Liver (tissue), 3 donors: ENCODE data around the gene CTNNA1.

ENCODE experiments used
- ATF3 ChIP-seq: IDR thresholded peaks from 2 replicates; pipeline ENCODE4 v1.6.1; 2016; ENCODE audit warnings: antibody characterized with exemption
- CTCF ChIP-seq: fragments of 150-350 bp; IDR thresholded peaks from 2 replicates; pipeline ENCODE4 v1.5.1; 2017; ENCODE audit warnings: improper control_type of control experiment, low read depth, low read length; ENCODE audit not compliant: missing input control
- FOXA2 ChIP-seq: IDR thresholded peaks from 2 replicates; pipeline ENCODE4 v1.6.1; 2016; ENCODE audit warnings: antibody characterized with exemption
- GABPA ChIP-seq, 2 donors: IDR thresholded peaks in 1 of 2; conservative IDR thresholded peaks in 1 of 2; 2 replicates each; pipeline ENCODE4 v1.6.1; 2016; ENCODE audit warnings: antibody characterized with exemption in 2 of 2, mild to moderate bottlenecking in 1 of 2, moderate library complexity in 1 of 2
- JUND ChIP-seq, 2 donors: IDR thresholded peaks; 2 replicates each; pipeline ENCODE4 v1.6.1; 2016; ENCODE audit warnings: antibody characterized with exemption in 2 of 2
- RAD21 ChIP-seq, 2 donors: IDR thresholded peaks; 2 replicates each; pipeline ENCODE4 v1.6.1; 2016; ENCODE audit warnings: antibody characterized with exemption in 2 of 2, mild to moderate bottlenecking in 2 of 2
- RXRA ChIP-seq, 2 donors: IDR thresholded peaks; 2 replicates each; pipeline ENCODE4 v1.6.1; 2017 to 2018; ENCODE audit warnings: antibody characterized with exemption in 2 of 2, mild to moderate bottlenecking in 1 of 2
- SP1 ChIP-seq: IDR thresholded peaks from 2 replicates; pipeline ENCODE4 v1.6.1; 2018; ENCODE audit warnings: antibody characterized with exemption, mild to moderate bottlenecking
- TAF1 ChIP-seq: conservative IDR thresholded peaks from 2 replicates; pipeline ENCODE4 v1.6.1; 2016; ENCODE audit warnings: antibody characterized with exemption, mild to moderate bottlenecking
- YY1 ChIP-seq: IDR thresholded peaks from 2 replicates; pipeline ENCODE4 v1.6.1; 2016; ENCODE audit warnings: antibody characterized with exemption, mild to moderate bottlenecking
- ZBTB33 ChIP-seq: IDR thresholded peaks from 2 replicates; pipeline ENCODE4 v1.6.1; 2016; ENCODE audit warnings: antibody characterized with exemption
- TF ChIP-seq, protein P1 (sequence below): IDR thresholded peaks from 2 replicates; pipeline ENCODE4 v1.6.1; 2016; ENCODE audit warnings: antibody characterized with exemption, mild to moderate bottlenecking
- TF ChIP-seq, protein P2 (sequence below): IDR thresholded peaks from 2 replicates; pipeline ENCODE4 v1.6.1; 2016; ENCODE audit warnings: antibody characterized with exemption
- donor health status: healthy.
- donor health status: healthy.

DNA sequence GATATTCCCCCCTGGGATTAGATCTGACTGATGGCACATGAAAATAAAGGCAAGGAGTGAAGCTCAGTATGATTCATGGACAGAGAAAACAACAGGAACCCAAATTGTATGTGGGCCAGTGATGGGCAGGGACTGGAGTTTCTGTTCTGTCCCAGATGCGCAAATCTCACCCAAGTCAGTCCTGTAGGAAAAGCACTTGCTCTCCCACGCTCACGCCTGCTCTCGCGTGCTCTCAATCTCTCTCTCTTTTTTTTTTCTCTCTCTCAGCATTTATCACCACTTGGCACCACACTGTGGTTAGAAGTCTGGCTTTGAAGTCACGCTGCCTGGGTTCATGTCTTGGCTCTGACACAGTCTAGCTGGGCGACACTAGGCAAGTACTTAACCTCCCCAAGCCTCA, 228.4 kb downstream of the CTNNA1 start:
- TF ChIP-seq CTCF (no peak), TAF1 (no peak), RAD21 (IDR thresholded peaks at IDR 0.05) (no peak), SP1 (no peak), ATF3 (no peak), YY1 (no peak), GABPA (IDR thresholded peaks at IDR 0.05 in 1 of 2, conservative IDR thresholded peaks at IDR 0.05 in 1 of 2) (no peak), JUND (IDR thresholded peaks at IDR 0.05) (no peak), ZBTB33 (no peak), FOXA2 (no peak), RXRA (IDR thresholded peaks at IDR 0.05) (no peak)
- TF ChIP-seq, protein P1, sequence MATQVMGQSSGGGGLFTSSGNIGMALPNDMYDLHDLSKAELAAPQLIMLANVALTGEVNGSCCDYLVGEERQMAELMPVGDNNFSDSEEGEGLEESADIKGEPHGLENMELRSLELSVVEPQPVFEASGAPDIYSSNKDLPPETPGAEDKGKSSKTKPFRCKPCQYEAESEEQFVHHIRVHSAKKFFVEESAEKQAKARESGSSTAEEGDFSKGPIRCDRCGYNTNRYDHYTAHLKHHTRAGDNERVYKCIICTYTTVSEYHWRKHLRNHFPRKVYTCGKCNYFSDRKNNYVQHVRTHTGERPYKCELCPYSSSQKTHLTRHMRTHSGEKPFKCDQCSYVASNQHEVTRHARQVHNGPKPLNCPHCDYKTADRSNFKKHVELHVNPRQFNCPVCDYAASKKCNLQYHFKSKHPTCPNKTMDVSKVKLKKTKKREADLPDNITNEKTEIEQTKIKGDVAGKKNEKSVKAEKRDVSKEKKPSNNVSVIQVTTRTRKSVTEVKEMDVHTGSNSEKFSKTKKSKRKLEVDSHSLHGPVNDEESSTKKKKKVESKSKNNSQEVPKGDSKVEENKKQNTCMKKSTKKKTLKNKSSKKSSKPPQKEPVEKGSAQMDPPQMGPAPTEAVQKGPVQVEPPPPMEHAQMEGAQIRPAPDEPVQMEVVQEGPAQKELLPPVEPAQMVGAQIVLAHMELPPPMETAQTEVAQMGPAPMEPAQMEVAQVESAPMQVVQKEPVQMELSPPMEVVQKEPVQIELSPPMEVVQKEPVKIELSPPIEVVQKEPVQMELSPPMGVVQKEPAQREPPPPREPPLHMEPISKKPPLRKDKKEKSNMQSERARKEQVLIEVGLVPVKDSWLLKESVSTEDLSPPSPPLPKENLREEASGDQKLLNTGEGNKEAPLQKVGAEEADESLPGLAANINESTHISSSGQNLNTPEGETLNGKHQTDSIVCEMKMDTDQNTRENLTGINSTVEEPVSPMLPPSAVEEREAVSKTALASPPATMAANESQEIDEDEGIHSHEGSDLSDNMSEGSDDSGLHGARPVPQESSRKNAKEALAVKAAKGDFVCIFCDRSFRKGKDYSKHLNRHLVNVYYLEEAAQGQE, result no peak
- TF ChIP-seq, protein P2, sequence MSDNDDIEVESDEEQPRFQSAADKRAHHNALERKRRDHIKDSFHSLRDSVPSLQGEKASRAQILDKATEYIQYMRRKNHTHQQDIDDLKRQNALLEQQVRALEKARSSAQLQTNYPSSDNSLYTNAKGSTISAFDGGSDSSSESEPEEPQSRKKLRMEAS, result no peak
